NCI-H1930 (cell line): ENCODE measurements around the gene S1PR5.

Source experiments
- DNase-seq, 2 experiments: peaks; one replicate each; lab custom pipeline; 2025; lab: John Stamatoyannopoulos, UW

S1PR5 gene

GRCh38 chr19:10467104-10467706, 50.0 kb downstream of the S1PR5 start:
- no peak for DNase-seq

GRCh38 chr19:10464456-10464855, 52.8 kb downstream of the S1PR5 start:
- no peak for DNase-seq
